GM19238 (cell line): ENCODE measurements around the gene RAB10.
A peak's percentile ranks its signal among the peaks of the same experiment; 100 is the strongest.
"Not testable (repeated sequence)": the region's sequence is repeated elsewhere in the genome, so short reads cannot be mapped to it uniquely, and the experiment has no call there.

Source experiments
- DNase-seq: peaks from one replicate; pipeline ENCODE4 v3.0.0; 2011; ENCODE audit warnings: low spot score; ENCODE audit not compliant: insufficient read length

The RAB10 gene

GRCh38 chr2:26054598-26055348, 20.9 kb downstream of the RAB10 start:
- DNase-seq = no peak

- no peak for DNase-seq
Measured at GRCh38 chr2:26058390-26058789, 24.5 kb downstream of the RAB10 start.

- DNase-seq = no peak
Measured at GRCh38 chr2:26059542-26059941, 25.7 kb downstream of the RAB10 start.

GRCh38 chr2:26061539-26061938, 27.7 kb downstream of the RAB10 start:
- no peak for DNase-seq

- no peak for DNase-seq
Measured at GRCh38 chr2:26064846-26065245, 31.0 kb downstream of the RAB10 start.

GRCh38 chr2:26067186-26067974, 33.5 kb downstream of the RAB10 start:
- DNase-seq = no peak

GRCh38 chr2:26067980-26068507, 34.2 kb downstream of the RAB10 start:
- no peak for DNase-seq

GRCh38 chr2:26068602-26069298, 34.9 kb downstream of the RAB10 start:
- peak; percentile 43 for DNase-seq

GRCh38 chr2:26070730-26071129, 36.8 kb downstream of the RAB10 start:
- no peak for DNase-seq

- DNase-seq = no peak
Measured at GRCh38 chr2:26072925-26073768, 39.3 kb downstream of the RAB10 start.

GRCh38 chr2:26073830-26074229, 39.9 kb downstream of the RAB10 start:
- DNase-seq = no peak

- DNase-seq = no peak
Measured at GRCh38 chr2:26074676-26075075, 40.8 kb downstream of the RAB10 start.

- no peak for DNase-seq
Measured at GRCh38 chr2:26075173-26075572, 41.3 kb downstream of the RAB10 start.

GRCh38 chr2:26076001-26076587, 42.2 kb downstream of the RAB10 start:
- no peak for DNase-seq

GRCh38 chr2:26077291-26077690, 43.4 kb downstream of the RAB10 start:
- DNase-seq = no peak

GRCh38 chr2:26078939-26079338, 45.1 kb downstream of the RAB10 start:
- no peak for DNase-seq

GRCh38 chr2:26080356-26080755, 46.5 kb downstream of the RAB10 start:
- no peak for DNase-seq

GRCh38 chr2:26080925-26081324, 47.0 kb downstream of the RAB10 start:
- DNase-seq = not testable (repeated sequence)

- DNase-seq = no peak
Measured at GRCh38 chr2:26081556-26081955, 47.7 kb downstream of the RAB10 start.

GRCh38 chr2:26086155-26086637, 52.3 kb downstream of the RAB10 start:
- no peak for DNase-seq
